NT2/D1 (cell line): ENCODE results near the gene ZDHHC8.

Experiments used
- YY1 ChIP-seq: IDR thresholded peaks from 2 replicates; pipeline ENCODE4 v1.6.1; 2011; ENCODE audit not compliant: insufficient read length, insufficient read depth
- ZNF274 ChIP-seq: IDR thresholded peaks from 2 replicates; pipeline ENCODE4 v1.6.1; 2011; ENCODE audit warnings: mild to moderate bottlenecking, low read depth, low read length

DNA sequence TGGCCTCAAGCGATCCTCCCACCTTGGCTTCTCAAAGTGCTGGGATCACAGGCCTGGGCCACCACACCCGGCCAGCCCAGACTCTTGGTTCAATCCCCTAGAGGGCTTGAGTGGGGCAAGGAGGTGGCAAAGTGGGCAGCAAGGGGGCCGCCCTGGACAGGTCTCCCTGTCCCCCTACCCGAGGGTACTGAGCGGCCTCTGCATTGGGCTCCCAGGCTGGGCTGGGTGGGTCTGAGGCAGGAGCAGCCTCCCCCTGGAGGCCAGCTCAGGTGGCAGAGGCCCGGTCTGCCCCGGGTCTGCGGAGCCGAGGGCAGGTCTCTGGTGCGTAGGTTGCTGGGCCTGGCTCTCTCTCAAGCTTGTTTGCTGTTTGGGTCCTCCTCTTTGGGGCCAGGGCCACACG is 41.6 kb downstream of the ZDHHC8 start:
- TF ChIP-seq ZNF274 = no peak
- TF ChIP-seq YY1 = no peak
